Left renal cortex interstitium (tissue), 4 donors: ENCODE measurements around the gene KLF18. TPM values are rescaled to one million over a fixed set of nuclear protein-coding genes. Genes with fewer than 3 reads are reported as not detected.
"Not testable (repeated sequence)": the region's sequence is repeated elsewhere in the genome, so short reads cannot be mapped to it uniquely, and the experiment has no call there.

Experiments
- DNase-seq, 4 donors: peaks; one replicate each; pipeline ENCODE4 v3.0.0-alpha.2; 2013; ENCODE audit warnings: low read depth in 4 of 4, low spot score in 2 of 4, missing footprints in 1 of 4
- polyA plus RNA-seq, 4 donors: library from polyadenylated mRNA; unstranded; fragments of 120-200 nt; gene quantifications; one replicate each; pipeline ENCODE4 v1.2.1, GENCODE V29; 2013; ENCODE audit not compliant: insufficient read length in 4 of 4

KLF18 gene
- polyA plus RNA-seq, 4 donors: not detected

DNA sequence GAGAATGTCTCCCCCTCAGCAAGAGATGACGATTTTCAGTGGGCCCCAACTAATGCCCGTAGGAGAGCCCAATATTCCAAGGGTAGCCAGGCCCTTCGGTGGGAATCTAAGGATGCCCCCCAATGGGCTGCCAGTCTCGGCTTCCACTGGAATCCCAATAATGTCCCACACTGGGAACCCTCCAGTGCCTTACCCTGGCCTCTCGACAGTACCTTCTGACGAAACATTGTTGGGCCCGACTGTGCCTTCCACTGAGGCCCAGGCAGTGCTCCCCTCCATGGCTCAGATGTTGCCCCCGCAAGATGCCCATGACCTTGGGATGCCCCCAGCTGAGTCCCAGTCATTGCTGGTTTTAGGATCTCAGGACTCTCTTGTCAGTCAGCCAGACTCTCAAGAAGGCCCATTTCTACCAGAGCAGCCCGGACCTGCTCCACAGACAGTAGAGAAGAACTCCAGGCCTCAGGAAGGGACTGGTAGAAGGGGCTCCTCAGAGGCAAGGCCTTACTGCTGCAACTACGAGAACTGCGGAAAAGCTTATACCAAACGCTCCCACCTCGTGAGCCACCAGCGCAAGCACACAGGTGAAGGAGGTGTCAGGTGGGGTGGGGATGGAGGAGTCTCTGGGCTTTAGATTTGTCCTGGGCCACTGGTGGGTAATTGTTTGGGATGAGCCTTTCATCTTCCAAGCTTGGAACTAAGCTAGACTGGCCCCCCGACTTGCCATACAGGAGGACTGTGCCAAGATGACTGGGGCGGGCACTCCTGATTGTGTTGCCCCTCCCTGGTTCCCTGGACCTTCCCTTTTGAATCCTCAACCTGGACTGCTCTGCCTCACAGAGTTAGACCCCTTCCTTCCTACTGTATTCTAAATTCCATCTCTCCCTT is 11.6 kb downstream of the KLF18 start:
- no peak for DNase-seq

DNA sequence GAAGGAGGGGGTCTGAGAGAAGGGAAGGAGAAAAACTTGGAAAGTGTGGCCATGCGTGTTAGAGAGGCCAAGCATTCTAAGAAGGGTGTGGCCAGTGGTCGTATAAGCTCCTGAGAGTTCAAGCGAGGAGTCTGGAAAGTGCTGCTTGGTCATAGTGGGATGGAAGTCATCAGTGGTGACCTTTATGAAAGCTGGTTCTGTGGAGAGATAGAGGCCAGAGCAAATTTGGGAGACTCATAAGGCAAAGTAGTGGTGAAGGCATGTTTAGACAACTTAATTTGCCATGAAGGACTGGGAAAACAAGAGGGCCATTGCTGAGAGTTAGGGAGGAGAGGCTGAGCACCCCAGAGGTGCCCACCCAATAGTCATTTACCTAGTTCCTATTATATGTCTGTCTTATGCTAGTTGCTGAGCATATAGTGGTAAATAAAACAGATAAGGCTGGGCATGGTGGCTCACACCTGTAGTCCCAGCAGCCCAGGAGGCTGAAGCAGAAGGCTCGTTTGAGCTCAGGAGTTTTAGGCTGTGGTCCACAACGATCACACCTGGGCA is 21.0 kb downstream of the KLF18 start:
- no peak for DNase-seq

DNA sequence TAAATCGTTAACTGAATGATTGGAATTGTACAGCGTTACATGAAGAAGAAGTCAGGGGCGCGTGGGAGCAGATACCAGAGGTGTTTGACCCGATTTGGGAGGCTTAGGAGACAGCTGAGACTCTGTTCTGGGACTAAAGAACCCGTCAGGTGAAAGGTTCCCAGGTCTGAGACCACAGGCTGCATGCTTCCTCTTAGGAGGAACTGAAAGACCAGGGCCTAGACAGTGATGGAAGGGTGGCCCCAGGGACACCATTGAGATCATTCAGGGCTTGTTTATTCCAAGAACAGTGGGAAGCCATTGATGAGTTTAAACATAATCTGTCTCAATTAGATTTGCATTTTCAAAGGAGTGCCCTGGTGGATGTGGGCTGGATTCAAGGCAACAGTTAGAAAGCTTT is 21.9 kb downstream of the KLF18 start:
- no peak for DNase-seq

DNA sequence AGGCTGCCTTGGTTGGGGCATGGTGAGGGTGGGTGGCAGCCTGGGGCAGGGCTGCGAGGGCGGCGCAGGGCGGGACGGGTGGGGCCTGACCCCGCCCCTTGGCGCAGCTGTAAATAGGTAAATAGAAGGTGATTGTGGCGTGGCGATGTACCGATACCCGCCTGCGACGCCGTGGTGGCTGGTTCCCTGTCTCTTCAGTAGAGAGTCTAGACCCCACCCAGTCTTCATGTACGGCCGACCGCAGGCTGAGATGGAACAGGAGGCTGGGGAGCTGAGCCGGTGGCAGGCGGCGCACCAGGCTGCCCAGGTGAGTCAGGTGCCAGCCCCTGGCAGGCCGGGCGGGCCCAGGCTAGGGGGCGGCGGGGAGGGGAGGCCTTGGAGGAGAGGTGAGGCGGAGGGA is 22.7 kb downstream of the KLF18 start, which contains the start of gene KLF17:
Gene KLF17, plus strand, starts transcription at position 140 of the 400 bp plus-strand sequence. Its CDS starts 87 bp downstream, at position 227.
- no peak for DNase-seq

DNA sequence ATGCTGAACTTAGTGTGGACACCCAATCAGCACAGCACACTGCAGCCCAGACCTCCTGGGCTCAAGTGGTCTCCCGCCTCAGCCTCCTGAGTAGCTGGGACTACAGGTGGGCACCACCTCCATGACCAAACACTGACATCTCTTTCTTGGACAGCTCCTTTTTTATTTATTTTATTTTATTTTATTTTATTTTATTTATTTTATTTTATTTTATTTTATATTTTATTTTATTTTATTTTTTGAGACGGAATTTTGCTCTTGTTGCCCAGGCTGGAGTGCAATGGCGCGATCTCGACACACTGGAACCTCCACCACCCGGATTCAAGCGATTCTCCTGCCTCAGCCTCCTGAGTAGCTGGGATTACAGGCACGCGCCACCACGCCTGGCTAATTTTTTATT is 24.2 kb downstream of the KLF18 start:
- DNase-seq: not testable (repeated sequence)

DNA sequence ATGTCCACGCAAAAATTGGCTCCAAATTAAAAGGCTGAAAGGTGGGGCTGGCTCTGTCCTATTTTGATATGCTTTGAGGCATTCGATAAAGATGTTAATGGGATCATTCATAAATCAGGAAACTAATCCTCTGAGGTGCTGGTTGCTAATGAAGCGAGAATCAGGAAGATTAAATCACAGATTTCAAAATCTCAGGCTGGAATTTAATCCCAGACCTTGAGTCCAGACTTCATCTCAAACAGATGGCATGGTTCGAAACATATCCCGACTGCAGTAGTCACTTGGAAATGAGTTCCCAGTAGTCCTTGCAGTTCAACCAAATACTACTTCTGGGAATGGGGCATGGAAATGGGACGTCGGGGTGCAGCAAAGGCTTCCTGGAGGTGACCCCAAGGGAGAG is 27.3 kb downstream of the KLF18 start:
- DNase-seq: no peak

DNA sequence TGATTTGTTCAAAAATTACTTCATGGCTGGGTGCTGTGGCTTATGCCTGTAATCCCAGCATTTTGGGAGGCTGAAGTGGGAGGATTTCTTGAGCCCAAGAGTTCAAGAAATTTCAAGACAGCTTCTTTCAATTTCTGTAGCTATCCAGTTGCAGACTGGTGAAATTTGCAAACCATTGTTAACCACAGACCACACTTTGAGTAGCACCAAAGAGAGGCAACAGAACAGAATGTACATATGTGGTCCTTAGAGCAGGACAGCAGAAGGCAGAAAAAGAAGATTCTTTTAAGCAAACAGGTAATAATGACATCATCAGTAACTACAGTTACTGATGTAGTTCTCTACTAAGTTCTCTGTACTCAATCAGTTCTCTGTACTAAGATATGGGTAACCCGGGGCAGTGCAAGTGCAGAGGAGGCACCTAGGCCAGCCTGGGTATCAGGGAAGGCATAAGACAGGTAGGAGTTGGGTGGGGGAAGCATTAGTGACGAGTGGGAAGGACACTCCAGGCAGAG is 28.3 kb downstream of the KLF18 start:
- DNase-seq: no peak

DNA sequence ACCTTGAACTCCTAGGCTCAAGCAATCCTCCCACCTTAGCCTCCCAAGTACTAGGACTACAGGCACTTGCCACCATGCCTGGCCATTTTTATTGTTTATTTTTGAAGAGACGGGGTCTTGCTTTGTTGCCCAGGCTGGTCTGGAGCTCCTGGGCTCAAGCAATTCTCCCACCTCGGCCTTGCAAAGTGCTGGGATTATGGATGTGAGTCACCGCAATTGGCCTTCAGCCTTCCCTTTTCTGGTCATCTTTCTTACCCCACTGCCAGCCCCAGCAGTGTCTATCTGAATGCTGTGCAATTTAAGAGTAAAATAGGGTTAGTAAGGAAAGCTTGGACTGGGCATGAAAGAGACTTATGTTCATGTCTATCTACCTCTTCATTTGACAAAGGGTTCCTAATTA is 28.9 kb downstream of the KLF18 start:
- DNase-seq: no peak

DNA sequence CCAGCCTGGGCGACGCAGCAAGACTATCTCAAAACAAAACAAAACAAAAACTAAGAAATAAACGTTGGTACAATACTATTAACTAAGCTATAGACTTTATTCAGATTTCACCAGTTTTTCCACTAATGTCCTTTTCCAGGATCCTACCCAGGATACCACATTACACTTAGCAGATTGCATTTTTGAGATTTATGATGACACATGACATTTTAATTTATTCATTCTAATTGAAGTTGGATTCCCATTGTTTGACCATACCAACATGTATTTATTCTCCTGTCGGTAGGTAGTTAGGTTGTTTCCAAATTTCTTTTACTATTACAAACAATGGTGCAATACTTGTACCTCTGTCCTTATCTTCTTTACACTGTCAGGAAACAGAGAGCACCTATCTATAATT is 29.6 kb downstream of the KLF18 start:
- DNase-seq: no peak

DNA sequence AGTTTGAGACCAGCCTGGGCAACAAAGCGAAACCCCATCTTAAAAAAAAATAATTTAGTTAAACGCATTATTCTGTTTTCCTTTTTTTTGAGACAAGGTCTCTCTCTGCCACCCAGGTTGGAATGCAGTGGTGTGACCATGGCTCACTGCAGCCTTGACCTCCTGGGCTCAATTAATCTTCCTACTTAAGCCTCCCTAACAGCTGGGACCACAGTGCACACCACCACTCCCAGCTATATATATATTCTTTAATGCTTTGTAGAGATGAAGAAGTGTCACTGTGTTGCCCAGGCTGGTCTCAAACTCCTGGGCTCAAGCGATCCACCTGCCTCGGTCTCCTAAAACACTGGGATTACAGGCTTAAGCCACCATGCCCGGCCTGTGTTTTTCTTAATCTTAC is 30.5 kb downstream of the KLF18 start:
- DNase-seq: no peak

DNA sequence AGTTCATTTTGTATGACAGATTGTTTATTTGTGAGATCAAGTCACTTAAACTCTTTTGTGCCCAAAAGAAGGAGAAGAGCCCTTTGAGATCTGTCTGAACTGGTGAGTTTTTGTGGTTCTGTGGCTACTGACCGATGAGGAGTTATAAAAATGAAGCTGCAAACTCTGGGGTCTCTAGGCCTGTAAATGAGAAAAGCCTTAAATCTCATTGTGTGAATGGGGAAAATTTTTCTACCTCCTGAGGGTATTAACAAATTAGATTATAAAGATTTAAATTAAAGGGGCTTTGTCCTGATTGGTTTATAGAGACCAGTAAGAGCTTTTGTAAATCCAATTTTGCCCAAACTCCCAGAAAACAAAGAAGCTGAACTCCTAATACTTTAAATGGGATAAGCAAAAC is 32.5 kb downstream of the KLF18 start:
- DNase-seq: no peak

DNA sequence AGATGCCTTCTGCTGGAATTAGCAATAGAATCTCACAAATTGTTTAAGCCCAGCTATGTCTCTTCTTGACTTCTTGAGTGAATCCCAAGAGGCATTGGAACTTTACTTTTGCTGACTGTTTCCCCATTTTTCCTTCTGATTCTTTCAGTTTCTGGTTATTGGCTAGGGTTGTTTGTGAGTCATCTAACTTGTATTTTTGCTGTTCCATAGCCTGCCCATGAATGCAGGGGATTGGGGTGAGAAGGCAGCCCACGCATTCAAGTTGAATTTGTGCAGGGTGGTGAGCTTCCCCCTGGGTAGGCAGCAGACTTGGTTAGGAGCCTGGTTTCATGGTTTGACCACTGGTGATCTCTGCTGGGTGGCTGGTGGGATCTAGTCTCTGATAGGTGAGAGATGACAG is 33.2 kb downstream of the KLF18 start:
- no peak for DNase-seq

DNA sequence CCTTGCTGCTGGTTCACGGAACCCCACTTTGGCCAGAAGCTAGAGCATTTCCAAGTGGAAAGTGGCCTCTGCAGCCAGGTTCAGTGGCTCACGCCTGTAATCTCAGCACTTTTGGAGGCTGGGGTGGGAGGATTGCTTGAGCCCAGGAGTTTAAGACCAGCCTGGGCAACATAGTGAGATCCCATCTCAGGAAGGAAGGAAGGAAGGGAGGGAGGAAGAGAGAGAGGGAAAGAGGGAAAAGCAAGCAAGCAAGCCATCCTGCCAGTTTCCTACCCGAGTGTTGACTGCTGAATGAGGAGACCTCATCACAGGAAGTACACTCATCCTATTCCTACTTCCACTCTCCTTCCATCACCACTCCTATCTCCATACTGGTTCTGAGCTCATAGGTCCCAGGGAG is 35.6 kb downstream of the KLF18 start:
- no peak for DNase-seq

DNA sequence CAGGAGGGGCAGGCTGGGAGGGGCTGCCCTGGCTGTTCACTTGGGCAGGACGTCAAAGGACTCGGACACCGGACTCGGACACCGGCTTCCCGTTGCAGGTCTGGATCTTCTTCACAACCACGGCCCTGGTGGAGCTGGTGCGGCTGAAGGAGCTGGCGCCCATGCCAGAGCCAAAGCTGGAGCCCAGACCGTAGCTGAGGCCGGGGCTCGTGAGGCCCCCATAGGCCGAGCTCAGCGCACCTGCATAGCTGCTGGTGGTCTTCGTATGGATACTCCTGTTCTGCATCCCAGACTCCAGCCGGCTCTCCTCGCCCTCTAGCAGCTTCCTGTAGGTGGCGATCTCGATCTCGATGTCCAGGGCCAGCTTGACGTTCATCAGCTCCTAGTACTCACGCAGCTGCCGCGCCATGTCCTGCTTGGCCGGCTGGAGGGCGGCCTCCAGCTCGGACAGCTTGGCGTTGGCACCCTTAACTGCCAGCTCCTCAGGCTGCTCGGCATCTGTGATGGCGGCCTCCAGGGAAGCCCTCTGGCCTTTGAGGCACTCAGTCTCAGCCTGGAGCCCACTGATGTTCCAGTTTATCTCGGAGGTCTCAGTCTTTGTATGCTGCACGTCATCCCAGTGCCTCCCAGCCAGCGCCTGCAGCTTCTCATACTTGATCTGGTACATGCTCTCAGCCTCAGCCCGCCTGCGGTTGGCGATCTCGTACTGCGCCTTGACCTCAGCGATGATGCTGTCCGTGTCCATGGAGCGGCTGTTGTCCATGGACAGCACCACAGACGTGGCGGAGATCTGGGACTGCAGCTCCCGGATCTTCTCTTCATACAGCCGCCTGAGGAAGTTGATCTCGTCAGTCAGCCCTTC is 37.9 kb downstream of the KLF18 start:
- DNase-seq: peak in 1 of 4 donors; percentile 13

DNA sequence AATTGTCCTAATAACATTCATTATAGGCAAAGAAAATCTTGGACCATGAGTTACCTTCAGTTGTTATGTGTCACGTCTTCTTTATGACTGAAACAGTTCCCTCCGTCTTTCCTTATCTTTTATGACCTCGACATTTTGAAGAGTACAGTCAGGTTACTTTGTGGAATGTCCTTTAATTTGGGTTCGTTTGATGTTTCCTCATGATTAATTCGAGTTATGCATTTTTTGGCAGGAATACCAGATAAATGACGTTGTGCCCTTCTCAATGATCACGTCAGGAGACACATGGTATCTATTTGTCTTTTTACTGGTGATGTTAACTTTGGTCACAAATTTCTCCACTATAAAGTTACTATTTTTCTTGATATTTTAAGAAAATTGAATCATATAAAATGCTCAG is 40.1 kb downstream of the KLF18 start:
- no peak for DNase-seq

DNA sequence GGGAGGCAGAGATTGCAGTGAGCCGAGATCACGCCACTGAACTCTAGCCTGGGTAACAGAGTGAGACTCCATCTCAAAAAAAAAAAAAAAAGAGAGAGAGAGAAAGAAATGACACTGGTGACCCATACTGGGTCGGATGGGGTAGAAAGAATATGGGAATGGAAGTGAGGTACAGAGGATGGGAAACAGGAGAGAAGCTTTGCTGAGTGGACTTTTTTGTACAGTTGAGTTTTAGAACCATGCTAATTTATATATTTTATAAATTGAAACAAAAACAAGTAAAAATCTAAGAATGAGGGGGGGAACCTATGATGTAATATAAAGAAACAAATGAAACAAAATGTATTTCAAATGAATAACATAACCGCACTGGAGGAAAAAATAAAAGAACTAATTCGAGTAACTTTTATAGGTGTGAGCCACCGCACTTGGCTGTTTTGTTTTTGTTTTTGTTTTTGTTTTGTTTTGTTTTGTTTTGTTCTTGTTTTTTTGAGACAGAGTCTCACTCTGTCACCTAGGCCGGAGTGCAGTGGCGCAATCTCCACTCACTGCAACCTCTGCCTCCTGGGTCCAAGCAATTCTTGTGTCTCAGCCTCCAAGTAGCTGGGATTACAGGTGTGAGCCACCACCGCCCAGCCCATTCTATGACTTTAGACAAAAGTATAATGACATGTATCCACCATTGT is 41.1 kb downstream of the KLF18 start:
- DNase-seq: no peak

DNA sequence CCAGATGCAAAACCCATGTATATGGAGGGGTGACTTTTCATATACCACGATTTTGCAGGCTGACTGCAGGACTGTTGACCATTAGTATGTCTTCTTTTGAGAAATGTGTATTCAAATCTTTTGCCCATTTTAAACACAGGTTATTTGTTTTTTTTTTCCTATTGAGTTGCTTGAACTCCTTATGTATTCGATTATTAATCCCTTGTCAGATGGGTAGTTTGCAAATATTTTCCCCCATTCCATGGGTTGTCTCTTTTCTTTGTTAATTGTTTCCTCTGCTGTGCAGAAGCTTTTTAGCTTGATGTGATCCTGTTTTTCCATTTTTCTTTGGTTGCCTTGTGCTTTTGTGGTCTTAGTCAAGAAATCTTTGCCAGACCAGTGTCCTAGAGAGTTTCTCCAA is 47.4 kb downstream of the KLF18 start:
- no peak for DNase-seq

DNA sequence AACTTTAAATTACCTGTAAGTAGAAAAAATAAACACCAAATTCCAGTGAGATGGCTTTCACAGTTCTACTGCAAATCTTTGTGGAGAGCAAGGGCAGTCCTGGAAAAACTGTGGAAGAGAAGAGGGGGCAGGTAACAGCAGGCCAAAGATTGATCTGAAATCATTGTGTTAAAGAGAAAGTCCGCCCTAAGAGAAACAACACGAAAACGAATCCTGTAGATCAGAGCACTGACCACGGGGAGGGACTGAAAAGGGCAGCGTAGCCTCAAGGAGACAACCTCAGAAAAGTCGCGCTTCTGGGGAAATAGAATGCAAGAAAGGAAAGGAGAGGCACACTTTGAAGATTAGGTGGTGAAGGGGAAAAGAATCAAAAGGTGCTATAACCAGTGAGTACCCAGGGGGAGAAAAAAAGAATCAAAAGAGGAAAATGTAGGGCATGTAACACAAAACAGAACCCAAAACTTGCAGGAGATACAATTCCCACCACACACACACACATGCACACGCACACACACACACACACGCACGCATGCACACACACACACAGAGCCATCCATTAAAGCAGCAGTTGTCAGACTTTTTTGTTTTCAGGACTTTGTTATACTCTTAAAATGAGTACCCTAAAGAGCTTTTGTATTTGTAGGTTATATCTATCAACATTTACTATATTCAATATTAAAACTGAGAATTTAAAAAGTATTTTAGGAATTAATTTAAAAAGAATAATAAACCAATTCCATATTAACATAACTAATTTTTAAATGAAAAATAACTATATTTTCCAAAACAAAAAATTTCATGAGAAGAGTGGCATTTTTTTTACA is 50.8 kb downstream of the KLF18 start:
- DNase-seq: no peak

DNA sequence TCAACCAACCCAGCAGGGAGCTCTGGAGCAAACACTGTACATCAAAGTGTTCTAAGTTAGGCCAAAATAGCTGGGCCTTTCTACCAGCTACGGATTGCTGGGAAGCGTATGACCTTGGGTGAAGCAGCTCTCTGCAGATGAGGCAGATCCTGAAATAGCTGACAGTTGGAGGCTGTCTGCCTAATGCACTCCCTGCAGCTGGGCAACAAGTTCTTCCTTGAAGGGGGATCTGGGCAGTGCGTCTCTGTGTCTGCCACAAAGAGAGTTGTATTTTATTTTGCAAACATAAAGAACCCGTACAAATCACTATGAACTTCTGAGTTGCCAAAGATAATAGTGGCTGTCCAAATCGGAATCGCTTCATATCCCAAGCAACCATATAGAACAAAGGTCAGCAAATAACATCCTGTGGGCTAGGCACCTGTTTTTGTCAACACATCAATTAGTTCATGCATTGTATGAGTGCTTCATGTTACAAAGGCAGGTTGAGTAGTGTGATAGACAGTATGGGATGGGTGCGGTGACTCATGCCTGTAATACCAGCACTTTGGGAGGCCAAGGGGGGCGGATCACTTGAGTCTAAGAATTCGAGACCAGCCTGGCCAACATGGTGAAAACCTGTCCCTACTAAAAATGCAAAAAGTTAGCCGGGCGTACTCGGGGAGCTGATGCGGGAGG is 51.9 kb downstream of the KLF18 start:
- no peak for DNase-seq
